Measurements from ENCODE around the gene PKNOX2.

GRCh38 chr11:125282596-125282914 lies 118.0 kb downstream of the PKNOX2 start:
- TF ChIP-seq CTCF (IDR thresholded peaks at IDR 0.05; ENCODE audit: low read depth, low read length, missing input control) = no peak
- TF ChIP-seq REST (IDR thresholded peaks at IDR 0.05) = no peak
- TF ChIP-seq MAX (IDR thresholded peaks at IDR 0.05) = no peak
- TF ChIP-seq EGR1 (IDR thresholded peaks at IDR 0.05; ENCODE audit: low read depth in 2 of 2) = no peak
- TF ChIP-seq RAD21 (IDR thresholded peaks at IDR 0.05) = no peak
- no peak for TF ChIP-seq SP1 (IDR thresholded peaks at IDR 0.05)
